HUES48 (cell line): ENCODE data around the gene TUBB4B.
"Not testable (repeated sequence)": the region's sequence is repeated elsewhere in the genome, so short reads cannot be mapped to it uniquely, and the experiment has no call there.

Source experiments
- H3K27ac ChIP-seq: one replicate; pipeline ENCODE4 v1.7.0; 2013; ENCODE audit warnings: low read depth, low read length, inconsistent platforms
- H3K27me3 ChIP-seq: 2 replicates; pipeline ENCODE4 v1.6.1; 2013; ENCODE audit warnings: mild to moderate bottlenecking, low read length; ENCODE audit not compliant: control insufficient read depth, insufficient read depth
- H3K36me3 ChIP-seq: 2 replicates; pipeline ENCODE4 v1.6.1; 2013; ENCODE audit warnings: low read length; ENCODE audit not compliant: control insufficient read depth, insufficient read depth
- H3K4me1 ChIP-seq: 2 replicates; pipeline ENCODE4 v1.6.1; 2013; ENCODE audit warnings: mild to moderate bottlenecking, low read length; ENCODE audit not compliant: control insufficient read depth, insufficient read depth
- H3K4me3 ChIP-seq: 2 replicates; pipeline ENCODE4 v1.5.1; 2013; ENCODE audit warnings: mild to moderate bottlenecking, low read depth, low read length
- H3K9ac ChIP-seq: 2 replicates; pipeline ENCODE4 v1.6.1; 2013; ENCODE audit warnings: mild to moderate bottlenecking, low read depth, low read length, moderate library complexity
- H3K9me3 ChIP-seq: 2 replicates; pipeline ENCODE4 v1.6.1; 2013; ENCODE audit warnings: low read length; ENCODE audit not compliant: control insufficient read depth, insufficient read depth

Gene TUBB4B

GRCh38 chr9:137251490-137252268, 10.6 kb downstream of the TUBB4B start:
- Histone ChIP-seq H3K27me3 (no peaks in the 10 kb centered on the region; the same call in none of the 2 replicates), H3K27ac (no peak overlapping the region), H3K36me3 (peaks cover 7% of the 10 kb centered on the region), H3K4me1 (peaks cover 11% of the 10 kb centered on the region), H3K9ac (no peak overlapping the region), H3K4me3 (no peak overlapping the region), H3K9me3 (no peaks in the 10 kb centered on the region)

- Histone ChIP-seq H3K9ac (no peak overlapping the region), H3K27ac (no peak overlapping the region), H3K4me3 (no peak overlapping the region), H3K4me1 (peaks cover 11% of the 10 kb centered on the region), H3K27me3 (no peaks in the 10 kb centered on the region; the same call in none of the 2 replicates), H3K9me3 (no peaks in the 10 kb centered on the region), H3K36me3 (peaks cover 12% of the 10 kb centered on the region)
These were observed 11.7 kb downstream of the TUBB4B start for GRCh38 chr9:137252555-137253506.

- Histone ChIP-seq H3K4me1 (peaks cover 11% of the 10 kb centered on the region), H3K4me3 (peak overlapping the region; percentile 97), H3K36me3 (peaks cover 17% of the 10 kb centered on the region), H3K27ac (no peak overlapping the region), H3K9ac (no peak overlapping the region), H3K9me3 (no peaks in the 10 kb centered on the region), H3K27me3 (no peaks in the 10 kb centered on the region; the same call in 1 of the 2 replicates)
These were observed 12.9 kb downstream of the TUBB4B start for GRCh38 chr9:137253717-137254623.

DNA sequence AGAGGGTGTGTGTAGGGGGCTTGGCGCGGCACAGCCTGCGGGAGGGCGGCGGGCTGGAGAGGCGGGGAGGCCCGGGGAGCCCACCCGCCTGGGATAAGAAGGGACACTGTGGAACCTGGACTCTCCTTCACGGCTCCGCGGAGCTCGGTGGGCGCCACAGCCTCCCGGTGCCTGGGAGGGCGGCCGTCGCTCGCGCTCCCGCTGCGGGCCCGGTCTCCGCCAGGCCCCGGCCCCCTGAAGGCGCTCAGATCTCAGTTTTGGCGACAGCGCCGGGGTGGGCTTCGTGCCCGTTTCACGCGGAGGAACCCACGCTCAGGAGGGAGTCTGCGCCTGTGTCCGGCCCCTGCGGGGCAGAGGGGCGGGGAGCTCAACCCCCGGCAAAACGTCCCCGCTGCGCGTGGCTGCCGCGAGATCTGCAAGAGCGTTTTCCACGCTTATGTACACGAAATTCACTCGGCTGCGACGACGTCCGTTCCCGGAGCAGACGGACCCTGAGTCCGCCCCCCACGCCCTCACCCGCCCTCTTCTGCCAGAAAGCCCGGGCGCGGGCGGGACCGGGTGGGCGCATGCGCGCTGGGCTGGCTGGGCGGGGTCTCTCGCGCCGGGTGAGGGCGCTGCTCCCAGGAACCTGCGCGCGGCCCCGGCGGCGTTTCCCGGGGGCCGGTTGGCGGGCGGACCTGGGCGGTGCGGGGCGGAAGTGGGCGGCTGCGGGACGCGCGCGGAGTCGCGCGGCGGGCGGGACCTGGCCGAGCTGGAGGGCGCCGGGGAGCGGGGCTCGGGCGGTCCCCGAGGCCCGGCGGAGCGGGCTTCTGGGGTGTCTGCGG, 13.7 kb downstream of the TUBB4B start, which contains the start of gene NELFB:
Gene NELFB (plus strand): TSS at position 704 of the 824 bp plus-strand sequence.
- H3K27ac ChIP-seq, result peak within 1 kb of the TSS; percentile 64
- peaks cover 21% of the 10 kb centered on the region for H3K36me3 ChIP-seq
- peak within 1 kb of the TSS; percentile 70; the same call in 1 of the 2 replicates for H3K9ac ChIP-seq
- H3K4me1 ChIP-seq, result peaks cover 11% of the 10 kb centered on the region
- peak within 1 kb of the TSS; percentile 97 for H3K4me3 ChIP-seq
- H3K27me3 ChIP-seq, result no peaks in the 10 kb centered on the region; the same call in 1 of the 2 replicates
- no peaks in the 10 kb centered on the region for H3K9me3 ChIP-seq

DNA sequence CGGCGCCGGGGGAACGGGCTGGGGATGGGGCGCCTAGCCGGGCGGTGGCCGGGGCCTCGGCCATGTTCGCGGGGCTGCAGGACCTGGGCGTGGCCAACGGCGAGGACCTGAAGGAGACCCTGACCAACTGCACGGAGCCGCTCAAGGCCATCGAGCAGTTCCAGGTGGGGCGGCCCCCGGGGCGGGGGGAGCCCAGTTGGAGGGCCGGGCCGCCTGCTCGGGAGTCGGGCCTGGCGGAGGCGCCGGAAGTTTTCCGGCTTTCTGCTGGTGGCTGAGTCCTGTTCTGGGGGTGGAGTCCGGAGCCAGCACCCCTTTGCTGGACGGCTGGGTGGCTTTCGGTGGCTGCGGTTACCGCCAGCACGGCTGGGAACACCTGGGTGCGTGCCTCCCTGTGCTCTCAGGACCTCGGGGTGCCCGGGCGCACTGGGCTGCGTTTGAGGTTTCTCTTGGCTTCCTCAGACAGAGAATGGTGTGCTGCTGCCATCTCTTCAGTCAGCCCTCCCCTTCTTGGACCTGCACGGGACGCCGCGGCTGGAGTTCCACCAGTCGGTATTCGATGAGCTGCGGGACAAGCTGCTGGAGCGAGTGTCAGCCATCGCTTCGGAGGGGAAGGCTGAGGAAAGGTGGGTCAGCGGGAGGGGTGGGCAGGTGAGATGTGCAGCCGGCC, 14.5 kb downstream of the TUBB4B start:
- Histone ChIP-seq H3K36me3 (peaks cover 21% of the 10 kb centered on the region), H3K27me3 (no peaks in the 10 kb centered on the region; the same call in 1 of the 2 replicates), H3K27ac (peak overlapping the region; percentile 64), H3K4me1 (peaks cover 11% of the 10 kb centered on the region), H3K9ac (peak overlapping the region; percentile 58; the same call in 1 of the 2 replicates), H3K4me3 (peak overlapping the region; percentile 97), H3K9me3 (no peaks in the 10 kb centered on the region)

DNA sequence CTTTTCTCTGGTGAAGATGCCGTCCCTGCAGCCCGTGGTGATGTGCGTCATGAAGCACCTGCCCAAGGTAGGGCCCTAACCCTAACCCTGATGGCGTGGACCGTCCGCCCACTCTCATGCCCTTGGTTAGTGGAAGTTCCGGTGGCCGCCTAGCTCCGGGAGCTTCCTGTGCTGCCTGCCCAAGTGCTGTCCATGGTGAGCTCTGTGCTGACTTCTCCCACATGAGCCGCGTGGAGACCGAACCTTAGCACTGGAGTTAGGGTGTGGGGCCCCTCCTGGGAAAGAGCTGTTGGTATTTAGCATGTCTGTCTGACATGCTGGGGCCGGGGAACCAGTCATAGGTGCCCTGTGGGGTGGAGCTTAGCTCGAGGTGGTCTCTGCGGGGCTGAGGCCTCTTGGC, 15.3 kb downstream of the TUBB4B start:
- Histone ChIP-seq H3K9me3 (no peaks in the 10 kb centered on the region), H3K27ac (no peak overlapping the region), H3K4me1 (peaks cover 11% of the 10 kb centered on the region), H3K36me3 (peaks cover 21% of the 10 kb centered on the region), H3K27me3 (no peaks in the 10 kb centered on the region; the same call in 1 of the 2 replicates), H3K4me3 (peak overlapping the region; percentile 97), H3K9ac (no peak overlapping the region)

- Histone ChIP-seq H3K36me3 (peaks cover 21% of the 10 kb centered on the region), H3K4me1 (peaks cover 10% of the 10 kb centered on the region), H3K9me3 (no peaks in the 10 kb centered on the region), H3K27me3 (no peaks in the 10 kb centered on the region; the same call in 1 of the 2 replicates), H3K9ac (no peak overlapping the region), H3K27ac (no peak overlapping the region), H3K4me3 (no peak overlapping the region)
These were observed 15.8 kb downstream of the TUBB4B start for GRCh38 chr9:137256856-137257255.

DNA sequence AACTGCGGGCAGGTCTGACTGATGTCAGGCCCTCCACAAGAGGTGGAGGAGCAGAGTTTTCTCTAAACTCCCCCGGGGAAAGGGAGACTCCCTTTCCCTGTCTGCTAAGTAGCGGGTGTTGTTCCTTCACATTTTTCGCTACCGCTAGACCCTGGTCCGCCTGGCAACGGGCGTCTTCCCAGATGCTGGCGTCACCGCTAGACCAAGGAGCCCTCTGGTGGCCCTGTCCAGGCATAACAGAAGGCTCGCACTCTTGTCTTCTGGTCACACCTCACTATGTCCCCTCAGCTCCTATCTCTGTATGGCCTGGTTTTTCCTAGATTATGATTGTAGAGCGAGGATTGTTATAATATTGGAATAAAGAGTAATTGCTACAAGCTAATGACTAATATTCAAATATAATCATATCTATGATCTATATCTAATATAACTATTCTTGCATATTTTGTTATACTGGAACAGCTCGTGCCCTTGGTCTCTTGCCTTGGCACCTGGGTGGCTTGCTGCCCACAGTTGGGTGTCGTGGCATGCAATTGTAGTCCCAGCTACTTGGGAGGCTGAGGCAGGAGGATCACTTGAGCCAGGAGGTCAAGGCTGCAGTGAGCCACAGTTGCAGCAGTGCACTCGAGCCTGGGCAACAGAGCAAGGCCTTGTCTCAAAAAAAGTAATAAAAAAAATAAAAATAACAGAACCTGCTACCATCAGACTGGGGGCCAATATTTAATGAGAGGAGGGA, 21.3 kb downstream of the TUBB4B start:
- H3K4me3 ChIP-seq, H3K27me3 ChIP-seq, H3K9ac ChIP-seq, H3K4me1 ChIP-seq, H3K27ac ChIP-seq, H3K9me3 ChIP-seq: not testable (repeated sequence)
- peaks cover 51% of the 10 kb centered on the region for H3K36me3 ChIP-seq

DNA sequence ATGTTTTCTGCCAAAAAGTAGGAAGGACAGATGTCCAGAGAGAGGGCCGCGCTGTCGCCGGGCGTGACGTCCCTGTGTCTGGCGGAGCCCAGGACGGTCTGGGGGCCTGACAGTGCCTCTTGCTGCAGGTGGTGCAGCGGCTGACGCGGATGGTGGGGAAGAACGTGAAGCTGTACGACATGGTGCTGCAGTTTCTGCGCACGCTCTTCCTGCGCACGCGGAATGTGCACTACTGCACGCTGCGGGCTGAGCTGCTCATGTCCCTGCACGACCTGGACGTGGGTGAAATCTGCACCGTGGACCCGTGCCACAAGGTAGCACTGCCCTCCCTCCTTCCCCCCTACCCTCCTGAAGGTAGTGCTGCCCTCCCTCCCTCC, 21.8 kb downstream of the TUBB4B start:
- H3K9ac ChIP-seq, result no peak overlapping the region
- peaks cover 56% of the 10 kb centered on the region for H3K36me3 ChIP-seq
- H3K27ac ChIP-seq, result no peak overlapping the region
- no peaks in the 10 kb centered on the region for H3K4me1 ChIP-seq
- H3K4me3 ChIP-seq, result no peak overlapping the region
- H3K9me3 ChIP-seq, result no peaks in the 10 kb centered on the region
- H3K27me3 ChIP-seq, result no peaks in the 10 kb centered on the region
